ENCODE data around the gene KLRG1.

DNA sequence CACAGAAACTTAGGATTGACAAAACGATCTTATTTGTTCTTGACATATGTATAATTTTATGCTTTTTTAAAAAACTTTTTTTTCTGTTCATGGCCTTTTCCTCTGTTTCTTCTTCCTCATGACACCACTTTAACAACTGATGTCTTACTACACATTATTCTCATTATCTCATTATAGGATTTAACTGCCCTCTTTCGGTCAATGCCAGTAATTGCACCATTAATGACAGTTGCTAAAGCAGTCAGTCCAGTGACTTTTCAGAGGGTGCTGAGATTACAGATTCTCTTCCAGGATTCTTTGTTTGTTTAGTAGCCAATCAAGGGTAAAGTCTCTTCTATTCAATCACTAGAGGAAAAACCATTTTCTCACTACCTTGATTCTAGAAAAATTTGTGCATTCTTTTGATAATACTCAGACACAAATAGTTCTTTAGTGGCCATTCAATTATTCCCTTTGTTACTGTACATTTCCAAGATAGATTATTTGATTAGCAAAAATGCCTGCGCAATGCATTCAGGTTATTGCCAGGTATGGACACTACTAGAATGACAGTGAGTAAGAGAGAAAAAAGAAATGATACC lies 50.1 kb downstream of the KLRG1 start:
- no peak for TF ChIP-seq POLR2A (IDR thresholded peaks at IDR 0.05)
- TF ChIP-seq POLR2AphosphoS5 (IDR thresholded peaks at IDR 0.05), result no peak
- peak; percentile 61 to 89 (median 84) for TF ChIP-seq CTCF (IDR thresholded peaks at IDR 0.05 in 8 of 11, conservative IDR thresholded peaks at IDR 0.05 in 3 of 11)
